H1 (cell line): ENCODE results near the gene UBE3A. TPM values are rescaled to one million over a fixed set of nuclear protein-coding genes. Genes with fewer than 3 reads are reported as not detected.

Experiments
- CTCF ChIA-PET: fragments of 300-600 bp; sonication (Branson Sonifier 250); formaldehyde crosslinking; loops from one replicate; lab custom pipeline; 2021; ENCODE audit not compliant: partially characterized antibody; lab: Charles Lee
- POLR2A ChIA-PET: fragments of 300-600 bp; sonication (Branson Sonifier 250); formaldehyde crosslinking; loops from one replicate; lab custom pipeline; 2021; ENCODE audit warnings: inconsistent platforms; ENCODE audit not compliant: partially characterized antibody; lab: Charles Lee
- DNase-seq, 2 experiments: peaks; one replicate each; pipeline versions ENCODE4 v3.0.0 to v3.0.0-alpha.2; 2010 to 2022; ENCODE audit warnings: low spot score in 2 of 2, low read depth in 1 of 2, mixed read lengths in 1 of 2
- FAIRE-seq: peaks from 2 replicates; lab custom pipeline; 2011; peaks lifted over from hg19 to GRCh38; lab: Jason Lieb, UNC
- H2AFZ ChIP-seq: 2 replicates; pipeline ENCODE4 v1.8.1; 2012; ENCODE audit warnings: low read length, inconsistent platforms
- H2AK5ac ChIP-seq: 2 replicates; pipeline ENCODE4 v1.6.1; 2013; ENCODE audit warnings: low read depth, low read length
- H2BK120ac ChIP-seq: replicated peaks from 2 replicates; pipeline ENCODE3; 2013; ENCODE audit warnings: low read depth, low read length, inconsistent platforms
- H2BK12ac ChIP-seq: 2 replicates; pipeline ENCODE4 v1.6.1; 2013; ENCODE audit warnings: low read depth, low read length
- H2BK15ac ChIP-seq: 2 replicates; pipeline ENCODE4 v1.6.1; 2013; ENCODE audit warnings: low read length
- H2BK20ac ChIP-seq: 2 replicates; pipeline ENCODE4 v1.6.1; 2013; ENCODE audit warnings: low read length
- H2BK5ac ChIP-seq: 2 replicates; pipeline ENCODE4 v1.6.1; 2013; ENCODE audit warnings: low read depth, low read length
- H3K14ac ChIP-seq: 2 replicates; pipeline ENCODE4 v1.6.1; 2013; ENCODE audit warnings: inconsistent platforms; ENCODE audit not compliant: insufficient read length
- H3K18ac ChIP-seq: 2 replicates; pipeline ENCODE4 v1.6.1; 2013; ENCODE audit warnings: low read length; ENCODE audit errors: extremely low read depth
- H3K23ac ChIP-seq: 2 replicates; pipeline ENCODE4 v1.6.1; 2013; ENCODE audit warnings: inconsistent platforms; ENCODE audit not compliant: insufficient read length
- H3K23me2 ChIP-seq: 2 replicates; pipeline ENCODE4 v1.6.1; 2013; ENCODE audit warnings: low read depth, low read length
- H3K27ac ChIP-seq: 2 replicates; pipeline ENCODE4 v1.6.1; 2011; ENCODE audit warnings: low read depth, low read length, inconsistent platforms
- H3K27me3 ChIP-seq, 4 experiments: replicated peaks in 1 of 4; 1 replicate in 1 of 4; 2 replicates in 3 of 4; pipeline versions ENCODE4 v1.6.1 to v1.8.1; 2011 to 2013; ENCODE audit warnings: low read length in 3 of 4, mild to moderate bottlenecking in 3 of 4, inconsistent platforms in 2 of 4, mixed read lengths in 2 of 4, moderate library complexity in 1 of 4; ENCODE audit not compliant: control insufficient read depth in 3 of 4, insufficient read depth in 3 of 4; ENCODE audit errors: extremely low read depth in 1 of 4
- H3K36me3 ChIP-seq, 4 experiments: 2 replicates each; pipeline versions ENCODE4 v1.6.1 to v1.8.1; 2011 to 2013; ENCODE audit warnings: mild to moderate bottlenecking in 4 of 4, low read length in 3 of 4, moderate library complexity in 2 of 4, control low read depth in 1 of 4, inconsistent platforms in 1 of 4; ENCODE audit not compliant: insufficient read depth in 4 of 4, control insufficient read depth in 2 of 4
- H3K4ac ChIP-seq: replicated peaks from 2 replicates; pipeline ENCODE3; 2013; ENCODE audit warnings: low read length, low read depth, mixed read lengths, inconsistent platforms; ENCODE audit not compliant: insufficient read length
- H3K4me1 ChIP-seq, 4 experiments: replicated peaks in 1 of 4; 1 replicate in 1 of 4; 2 replicates in 3 of 4; pipeline versions ENCODE4 v1.6.1 to v1.8.1; 2011 to 2013; ENCODE audit warnings: low read length in 3 of 4, inconsistent platforms in 2 of 4, mixed read lengths in 1 of 4; ENCODE audit not compliant: insufficient read depth in 4 of 4, control insufficient read depth in 3 of 4
- H3K4me2 ChIP-seq, 2 experiments: 2 replicates each; pipeline versions ENCODE4 v1.6.1 to v1.8.1; 2011 to 2013; ENCODE audit warnings: low read depth in 2 of 2, low read length in 2 of 2, control low read depth in 1 of 2, inconsistent platforms in 1 of 2, mild to moderate bottlenecking in 1 of 2; ENCODE audit not compliant: insufficient read depth in 1 of 2
- H3K4me3 ChIP-seq, 4 experiments: fragments of 200-600, 300-600 bp in 1 of 4; sonication (generic), shearing (Covaris generic), sonication (Bioruptor Twin) in 1 of 4; 2 replicates each; pipeline versions ENCODE4 v1.5.1 to v1.8.1; 2011 to 2016; ENCODE audit warnings: low read length in 4 of 4, low read depth in 3 of 4, control low read depth in 2 of 4, inconsistent platforms in 2 of 4, mild to moderate bottlenecking in 2 of 4, mixed read lengths in 1 of 4, moderate library complexity in 1 of 4; ENCODE audit not compliant: insufficient read depth in 2 of 4; ENCODE audit errors: extremely low read depth in 1 of 4
- H3K56ac ChIP-seq: replicated peaks from 2 replicates; pipeline ENCODE3; 2013; ENCODE audit warnings: low read depth, mild to moderate bottlenecking, mixed read lengths, low read length, inconsistent platforms; ENCODE audit not compliant: insufficient read length
- H3K79me1 ChIP-seq: 2 replicates; pipeline ENCODE4 v1.6.1; 2013; ENCODE audit warnings: low read depth, low read length, control low read depth
- H3K79me2 ChIP-seq, 2 experiments: 2 replicates each; pipeline versions ENCODE4 v1.6.1 to v1.8.1; 2012 to 2013; ENCODE audit warnings: low read length in 2 of 2, mild to moderate bottlenecking in 2 of 2, inconsistent platforms in 1 of 2; ENCODE audit not compliant: insufficient read depth in 2 of 2, control insufficient read depth in 1 of 2
- H3K9ac ChIP-seq, 4 experiments: replicated peaks in 1 of 4; 1 replicate in 1 of 4; 2 replicates in 3 of 4; pipeline versions ENCODE4 v1.6.1 to v1.8.1; 2011 to 2013; ENCODE audit warnings: low read depth in 3 of 4, low read length in 3 of 4, control low read depth in 2 of 4, mild to moderate bottlenecking in 2 of 4, moderate library complexity in 2 of 4, inconsistent platforms in 1 of 4; ENCODE audit errors: extremely low read depth in 1 of 4
- H3K9me3 ChIP-seq, 2 experiments: 2 replicates each; pipeline versions ENCODE4 v1.6.1 to v1.8.1; 2012 to 2013; ENCODE audit warnings: mild to moderate bottlenecking in 2 of 2, moderate library complexity in 2 of 2, control low read depth in 1 of 2, inconsistent platforms in 1 of 2, low read depth in 1 of 2, low read length in 1 of 2, mixed read lengths in 1 of 2; ENCODE audit not compliant: insufficient read depth in 2 of 2
- H4K20me1 ChIP-seq, 2 experiments: replicated peaks in 1 of 2; 2 replicates each; pipeline versions ENCODE3 to v1.8.1; 2011 to 2013; ENCODE audit warnings: inconsistent platforms in 2 of 2, low read length in 2 of 2, mild to moderate bottlenecking in 1 of 2; ENCODE audit not compliant: insufficient read depth in 2 of 2, control insufficient read depth in 1 of 2
- H4K5ac ChIP-seq: 2 replicates; pipeline ENCODE4 v1.6.1; 2013; ENCODE audit warnings: low read length, low read depth, mixed read lengths, inconsistent platforms; ENCODE audit not compliant: insufficient read length
- H4K8ac ChIP-seq: 2 replicates; pipeline ENCODE4 v1.8.0; 2013; ENCODE audit warnings: mild to moderate bottlenecking, moderate library complexity, low read length, inconsistent platforms; ENCODE audit not compliant: insufficient read depth; ENCODE audit errors: extremely low read depth
- H4K91ac ChIP-seq: replicated peaks from 2 replicates; pipeline ENCODE3; 2013; ENCODE audit warnings: low read length, mixed read lengths, inconsistent platforms; ENCODE audit not compliant: insufficient read length
- CBX8 ChIP-seq: fragments of 300-800, 300-1000 bp; sonication (generic); IDR thresholded peaks from 2 replicates; pipeline ENCODE4 v1.7.1; 2016; ENCODE audit warnings: low read depth, low read length, borderline replicate concordance
- CEBPB ChIP-seq: IDR thresholded peaks from 2 replicates; pipeline ENCODE4 v1.6.1; 2012; ENCODE audit warnings: low read depth, low read length
- CHD1 ChIP-seq: IDR thresholded peaks from 2 replicates; pipeline ENCODE4 v1.6.1; 2012; ENCODE audit warnings: low read depth, low read length, improper control_type of control experiment
- CREB1 ChIP-seq: IDR thresholded peaks from 2 replicates; pipeline ENCODE4 v1.6.1; 2012; ENCODE audit warnings: inconsistent platforms
- E2F6 ChIP-seq: IDR thresholded peaks from 2 replicates; pipeline ENCODE4 v1.6.1; 2012; ENCODE audit warnings: inconsistent platforms
- EP300 ChIP-seq, 2 experiments: IDR thresholded peaks; 1 replicate in 1 of 2; 2 replicates in 1 of 2; pipeline ENCODE4 v1.6.1; 2011 to 2012; ENCODE audit warnings: low read depth in 2 of 2, low read length in 2 of 2, mild to moderate bottlenecking in 2 of 2, borderline replicate concordance in 1 of 2, inconsistent platforms in 1 of 2, moderate library complexity in 1 of 2
- HDAC6 ChIP-seq: IDR thresholded peaks from one replicate; pipeline ENCODE4 v1.7.1; 2012; ENCODE audit warnings: low read depth, mild to moderate bottlenecking, inconsistent platforms, low read length, moderate library complexity
- JUN ChIP-seq: IDR thresholded peaks from 2 replicates; pipeline ENCODE4 v1.6.1; 2011; ENCODE audit warnings: low read depth, mild to moderate bottlenecking, improper control_type of control experiment, low read length
- SIRT6 ChIP-seq: IDR thresholded peaks from one replicate; pipeline ENCODE4 v1.7.1; 2012; ENCODE audit warnings: low read length, inconsistent platforms
- SP1 ChIP-seq: IDR thresholded peaks from 2 replicates; pipeline ENCODE4 v1.6.1; 2011; ENCODE audit warnings: low read depth, low read length
- SP2 ChIP-seq: IDR thresholded peaks from 2 replicates; pipeline ENCODE4 v1.6.1; 2012; ENCODE audit warnings: mild to moderate bottlenecking, low read length, inconsistent platforms
- SUZ12 ChIP-seq: fragments of 200-600 bp; sonication (generic); IDR thresholded peaks from 2 replicates; pipeline ENCODE4 v1.6.1; 2012; ENCODE audit warnings: mild to moderate bottlenecking, inconsistent platforms, low read length, moderate library complexity, mixed read lengths
- TAF1 ChIP-seq: IDR thresholded peaks from 2 replicates; pipeline ENCODE4 v1.6.1; 2011; ENCODE audit warnings: mild to moderate bottlenecking, low read depth, low read length
- WGBS, 2 experiments: shearing (Covaris generic) in 1 of 2; methylation state at CpG; one replicate each; pipeline versions ENCODE4 v1.1.6 to v1.1.7; 2013 to 2015; ENCODE audit warnings: low lambda C conversion rate in 2 of 2, mixed read lengths in 2 of 2, inconsistent platforms in 1 of 2, low coverage in 1 of 2, missing lambda C conversion rate in 1 of 2; ENCODE audit not compliant: insufficient replicate concordance in 2 of 2, insufficient coverage in 1 of 2, insufficient read length in 1 of 2; ENCODE audit errors: extremely low coverage in 1 of 2, missing lambda C conversion rate in 1 of 2; 5-methylcytosine and 5-hydroxymethylcytosine counted together
- polyA plus RNA-seq, 7 experiments: library from polyadenylated mRNA; depleted of rRNA in 3 of 7; stranded (reverse) in 5 of 7; unstranded in 2 of 7; fragments of >200 nt in 5 of 7; fragments of 200-250 nt in 2 of 7; gene quantifications; 1 replicate in 5 of 7; 2 replicates in 1 of 7; 4 replicates in 1 of 7; pipeline versions ENCODE4 v1.2.1 to v1.2.3, GENCODE V29; 2011 to 2013; ENCODE audit warnings: missing spikeins in 2 of 7, mixed read lengths in 2 of 7
- total RNA-seq: library from RNA; stranded (reverse); fragmentation: NEBNext Ultra II Directional; extraction: Animal tissue kit (Norgen Biotek cat#: 25700); gene quantifications from 2 replicates; pipeline ENCODE4 v1.2.1, GENCODE V29; 2021

UBE3A gene
- total and polyA plus RNA-seq, 2 of the 8 experiments (the other 6 are each of a cell fraction or from before 2014, with no cell fraction given) = 13.8 to 110 TPM

DNA sequence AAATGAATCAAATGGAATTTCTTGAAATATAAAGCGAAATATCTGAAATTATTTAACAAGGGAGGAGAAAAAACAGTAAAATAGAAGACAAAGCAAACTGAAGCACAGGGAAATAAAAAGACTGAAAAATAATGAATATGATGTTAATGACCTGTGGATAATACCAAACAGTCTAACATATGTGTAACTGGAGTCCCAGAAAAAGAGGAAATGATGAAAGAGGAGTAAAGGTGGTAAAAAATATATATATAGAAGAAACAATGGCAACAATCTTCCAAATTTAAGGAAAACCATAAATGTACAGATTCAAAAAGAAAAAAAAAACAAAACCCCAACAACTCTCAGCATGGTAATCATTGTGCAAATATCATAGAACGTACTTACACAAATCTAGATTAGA, 21.2 kb downstream of the UBE3A start:
- no peak overlapping the region for H4K8ac ChIP-seq
- H3K27me3 ChIP-seq = no peaks in the 10 kb centered on the region
- H3K27ac ChIP-seq = no peak overlapping the region
- no peak overlapping the region for H3K4me3 ChIP-seq
- H2BK120ac ChIP-seq = no peak overlapping the region
- no peak overlapping the region for H4K91ac ChIP-seq
- ChIA-PET CTCF (interaction anchor here (0.6 to 1.6 kb wide), 3 partner anchors 15 to 83 kb away, joined by 3 to 4 read pairs (median 3); no protein-coding TSS in a partner anchor), POLR2A (no interaction called here)
- H2AFZ ChIP-seq = no peak overlapping the region
- peaks cover 0 to 4% (median 0%) of the 10 kb centered on the region in 4 experiments; a peak in 2 of 7 replicates for H3K4me1 ChIP-seq
- no peak for FAIRE-seq
- H4K20me1 ChIP-seq = peaks cover 9 to 13% of the 10 kb centered on the region in 2 experiments
- no peak overlapping the region for H3K23ac ChIP-seq
- 96% methylated on average over 2 of the region's 2 CpGs; no CpG with 5 or more reads in 1 of the 2 experiments for WGBS, 2 experiments
- H3K56ac ChIP-seq = no peak overlapping the region
- H2BK15ac ChIP-seq = no peak overlapping the region
- no peak overlapping the region for H3K14ac ChIP-seq
- H2BK20ac ChIP-seq = no peak overlapping the region
- H4K5ac ChIP-seq = no peak overlapping the region
- no peaks in the 10 kb centered on the region for H3K9me3 ChIP-seq
- no peak overlapping the region for H3K4ac ChIP-seq
- no peak overlapping the region for H2BK12ac ChIP-seq
- TF ChIP-seq CBX8 (no peak), SP1 (no peak), SIRT6 (no peak), SUZ12 (no peak), JUN (no peak), SP2 (no peak), CREB1 (no peak), TAF1 (no peak), HDAC6 (no peak), EP300 (IDR thresholded peaks at IDR 0.05; ENCODE audit: borderline replicate concordance in 1 of 2, low read depth in 2 of 2, low read length in 2 of 2) (no peak), CHD1 (no peak), E2F6 (no peak), CEBPB (no peak)
- no peak overlapping the region for H2AK5ac ChIP-seq
- no peak for DNase-seq
- H3K23me2 ChIP-seq = no peaks in the 10 kb centered on the region
- no peak overlapping the region for H2BK5ac ChIP-seq
- H3K79me2 ChIP-seq = peaks cover 21 to 100% of the 10 kb centered on the region in 2 experiments
- H3K9ac ChIP-seq = no peak overlapping the region
- H3K36me3 ChIP-seq = no peaks in the 10 kb centered on the region
- no peaks in the 10 kb centered on the region for H3K79me1 ChIP-seq
- H3K4me2 ChIP-seq = no peak overlapping the region
- no peak overlapping the region for H3K18ac ChIP-seq
